GM12891 (cell line): Measurements from ENCODE around the gene CHRNB1.

Source experiments
- PAX5 ChIP-seq: IDR thresholded peaks from 2 replicates; pipeline ENCODE4 v1.6.1; 2011; ENCODE audit warnings: low read length, moderate library complexity, mild to moderate bottlenecking; ENCODE audit not compliant: insufficient read depth, severe bottlenecking
- POLR2A ChIP-seq: IDR thresholded peaks from 2 replicates; pipeline ENCODE4 v1.6.1; 2011; ENCODE audit warnings: low read depth, low read length, control low read depth
- POLR2AphosphoS5 ChIP-seq: IDR thresholded peaks from 2 replicates; pipeline ENCODE4 v1.6.1; 2011; ENCODE audit warnings: low read depth, low read length, control low read depth
- SPI1 ChIP-seq: IDR thresholded peaks from 2 replicates; pipeline ENCODE4 v1.6.1; 2011; ENCODE audit warnings: low read depth, low read length, control low read depth
- TAF1 ChIP-seq: IDR thresholded peaks from 2 replicates; pipeline ENCODE4 v1.6.1; 2011; ENCODE audit warnings: low read depth, low read length, control low read depth

DNA sequence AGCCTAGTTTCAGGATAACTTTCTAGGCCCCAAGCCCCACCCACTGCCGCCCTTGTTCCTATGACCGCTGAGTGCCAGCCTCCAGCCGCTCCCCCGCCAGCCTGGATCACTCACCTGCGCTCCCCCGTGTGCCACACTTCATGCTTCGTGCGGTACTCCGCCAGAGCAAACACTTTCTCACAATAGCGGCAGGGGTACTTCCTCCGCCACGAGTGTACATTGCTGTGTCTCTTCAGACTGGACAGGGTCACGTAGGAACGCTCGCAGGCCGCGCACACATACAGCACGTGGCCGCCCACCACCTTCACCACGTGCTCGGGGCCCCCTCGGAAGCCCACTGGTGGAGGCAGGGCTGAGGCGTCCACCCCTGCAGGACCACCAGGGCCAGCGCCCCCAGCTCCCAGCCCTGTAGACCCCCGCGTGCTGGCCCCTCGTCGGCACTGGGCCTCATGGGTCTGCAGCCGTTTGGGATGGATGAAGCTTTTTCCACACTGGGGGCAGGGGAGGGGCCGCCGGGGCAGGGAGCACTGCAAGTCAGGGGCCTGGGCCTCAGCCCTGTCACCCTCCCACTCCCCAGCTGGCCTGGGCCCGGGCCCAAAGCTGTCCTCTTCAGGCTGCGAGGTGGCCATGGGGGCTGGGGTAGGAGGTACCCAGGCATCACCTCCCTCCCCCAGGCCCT, 20.9 kb downstream of the CHRNB1 start:
- no peak for TF ChIP-seq POLR2AphosphoS5
- TF ChIP-seq POLR2A: no peak
- TF ChIP-seq TAF1: no peak
- no peak for TF ChIP-seq SPI1
- no peak for TF ChIP-seq PAX5
